Lower lobe of right lung (tissue), 2 donors: ENCODE results near the gene SNAP23. TPM values are rescaled to one million over a fixed set of nuclear protein-coding genes. Genes with fewer than 3 reads are reported as not detected.

Experiments used
- ATAC-seq, 2 donors: fragments of 200-7000 bp; cut with Tn5 transposase; one replicate each; pipeline ENCODE4 v1.9.1; 2020 to 2022; ENCODE audit warnings: mild to moderate bottlenecking in 2 of 2, moderate library complexity in 2 of 2
- DNase-seq: peaks from one replicate; pipeline ENCODE4 v3.0.0-alpha.2; 2020
- H3K27ac ChIP-seq: fragments of 200-600 bp; one replicate; pipeline ENCODE4 v1.8.0; 2022
- H3K27me3 ChIP-seq: fragments of 200-600 bp; one replicate; pipeline ENCODE4 v1.8.0; 2022; ENCODE audit warnings: low read depth
- H3K36me3 ChIP-seq: fragments of 200-600 bp; one replicate; pipeline ENCODE4 v1.8.0; 2022; ENCODE audit warnings: mild to moderate bottlenecking
- H3K4me1 ChIP-seq: fragments of 200-600 bp; one replicate; pipeline ENCODE4 v1.8.0; 2022
- H3K4me3 ChIP-seq: fragments of 200-600 bp; one replicate; pipeline ENCODE4 v1.8.0; 2022; ENCODE audit warnings: mild to moderate bottlenecking
- H3K9me3 ChIP-seq: fragments of 200-600 bp; one replicate; pipeline ENCODE4 v1.8.0; 2022
- intact Hi-C: fragments of 100-400 bp; cut with DNase I; formaldehyde crosslinking; loops from one replicate; pipeline ENCODE4 v1.11.0; 2022
- total RNA-seq: library from RNA; stranded (reverse); fragmentation: NEBNext Ultra II Directional; extraction: Animal tissue kit (Norgen Biotek cat#: 25700); gene quantifications from one replicate; pipeline ENCODE4 v1.2.1, GENCODE V29; 2021
- TF ChIP-seq, protein P1 (sequence below): fragments of 200-600 bp; IDR thresholded peaks from one replicate; pipeline ENCODE4 v1.8.0; 2022; ENCODE audit warnings: antibody characterized with exemption, mild to moderate bottlenecking
- donor health status: DM: no; HTN: yes; CAD: no; lungs with severe emphysema.

SNAP23 gene
- total RNA-seq, 1 donor from 2014 or later: 79.3 TPM

DNA sequence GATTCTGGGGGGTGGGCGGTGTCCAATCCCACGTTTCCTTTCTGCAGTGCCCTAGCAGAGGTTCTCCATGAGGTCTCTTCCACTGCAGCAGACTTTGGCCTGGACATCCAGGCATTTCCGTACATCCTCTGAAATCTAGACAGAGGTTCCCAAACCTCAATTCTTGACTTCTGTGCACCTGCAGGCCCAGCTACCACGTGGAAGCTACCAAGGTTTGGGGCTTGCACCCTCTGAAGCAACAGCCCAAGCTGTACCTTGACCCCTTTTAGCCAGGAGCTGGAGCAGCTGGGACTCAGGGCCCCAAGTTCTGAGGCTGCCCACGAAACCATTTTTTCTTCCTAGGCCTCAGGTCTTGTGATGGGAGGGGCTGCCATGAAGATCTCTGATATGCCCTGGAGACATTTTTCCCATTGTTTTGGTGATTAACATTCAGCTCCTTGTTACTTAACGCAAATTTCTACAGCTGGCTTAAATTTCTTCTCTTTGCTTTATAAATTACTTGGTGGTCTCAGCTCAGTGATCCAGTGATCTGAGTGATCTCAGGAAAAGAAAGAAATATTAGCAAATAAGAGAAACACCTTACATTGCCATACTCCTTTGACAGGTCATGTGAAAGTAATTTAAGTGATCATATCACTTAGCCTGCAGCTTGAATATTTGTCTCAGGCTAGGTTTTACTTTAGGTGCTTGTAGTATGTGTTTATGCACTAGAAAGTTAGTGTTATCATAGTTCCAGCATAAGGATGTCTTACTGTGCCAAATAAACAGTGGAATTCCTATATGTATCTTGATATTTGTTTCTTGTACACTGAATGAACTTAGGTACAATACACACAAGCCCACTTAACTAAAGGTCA is 3.0 kb downstream of the SNAP23 start:
- ATAC-seq (no peak), DNase-seq (no peak)
- Histone ChIP-seq H3K4me1 (peaks cover 73% of the 10 kb centered on the region), H3K4me3 (no peak overlapping the region), H3K9me3 (no peaks in the 10 kb centered on the region), H3K27me3 (no peaks in the 10 kb centered on the region), H3K36me3 (no peaks in the 10 kb centered on the region), H3K27ac (peak overlapping the region; percentile 41)
- TF ChIP-seq, protein P1, sequence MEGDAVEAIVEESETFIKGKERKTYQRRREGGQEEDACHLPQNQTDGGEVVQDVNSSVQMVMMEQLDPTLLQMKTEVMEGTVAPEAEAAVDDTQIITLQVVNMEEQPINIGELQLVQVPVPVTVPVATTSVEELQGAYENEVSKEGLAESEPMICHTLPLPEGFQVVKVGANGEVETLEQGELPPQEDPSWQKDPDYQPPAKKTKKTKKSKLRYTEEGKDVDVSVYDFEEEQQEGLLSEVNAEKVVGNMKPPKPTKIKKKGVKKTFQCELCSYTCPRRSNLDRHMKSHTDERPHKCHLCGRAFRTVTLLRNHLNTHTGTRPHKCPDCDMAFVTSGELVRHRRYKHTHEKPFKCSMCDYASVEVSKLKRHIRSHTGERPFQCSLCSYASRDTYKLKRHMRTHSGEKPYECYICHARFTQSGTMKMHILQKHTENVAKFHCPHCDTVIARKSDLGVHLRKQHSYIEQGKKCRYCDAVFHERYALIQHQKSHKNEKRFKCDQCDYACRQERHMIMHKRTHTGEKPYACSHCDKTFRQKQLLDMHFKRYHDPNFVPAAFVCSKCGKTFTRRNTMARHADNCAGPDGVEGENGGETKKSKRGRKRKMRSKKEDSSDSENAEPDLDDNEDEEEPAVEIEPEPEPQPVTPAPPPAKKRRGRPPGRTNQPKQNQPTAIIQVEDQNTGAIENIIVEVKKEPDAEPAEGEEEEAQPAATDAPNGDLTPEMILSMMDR: no peak
- intact Hi-C loops: no loop called here

GRCh38 chr15:42499858-42500609 is 4.6 kb downstream of the SNAP23 start:
- no peak for DNase-seq
- TF ChIP-seq, protein P1: no peak
- no peak overlapping the region for H3K4me3 ChIP-seq
- H3K36me3 ChIP-seq: no peaks in the 10 kb centered on the region
- H3K9me3 ChIP-seq: no peaks in the 10 kb centered on the region
- no peak for ATAC-seq
- peak overlapping the region; percentile 61 for H3K27ac ChIP-seq
- H3K4me1 ChIP-seq: peaks cover 75% of the 10 kb centered on the region
- intact Hi-C loops: no loop called here
- no peaks in the 10 kb centered on the region for H3K27me3 ChIP-seq

- Histone ChIP-seq H3K4me3 (no peak overlapping the region), H3K9me3 (no peaks in the 10 kb centered on the region), H3K4me1 (peaks cover 64% of the 10 kb centered on the region), H3K27me3 (no peaks in the 10 kb centered on the region), H3K27ac (no peak overlapping the region), H3K36me3 (no peaks in the 10 kb centered on the region)
- TF ChIP-seq, protein P1: no peak
- intact Hi-C loops: no loop called here
- no peak for DNase-seq
- ATAC-seq: no peak
Observed at GRCh38 chr15:42502477-42502876, 7.0 kb downstream of the SNAP23 start.

DNA sequence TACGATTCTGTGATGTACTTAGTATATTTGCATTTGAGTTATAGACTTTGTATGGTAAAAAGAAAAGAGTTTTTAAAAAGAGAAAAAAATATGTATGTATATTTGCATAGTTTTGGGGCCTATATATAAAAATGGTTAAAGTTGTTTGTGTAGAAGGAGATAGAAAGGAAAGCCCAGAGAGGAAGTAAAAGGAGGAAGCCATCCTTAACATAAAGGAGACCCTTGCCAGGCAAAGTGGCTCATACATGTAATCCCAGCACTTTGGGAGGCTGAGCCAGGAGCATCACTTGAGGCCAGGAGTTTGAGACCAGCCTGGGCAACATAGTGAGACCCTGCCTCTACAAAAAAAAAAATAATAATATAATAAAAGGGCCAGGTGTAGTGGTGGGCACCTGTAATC is 8.4 kb downstream of the SNAP23 start:
- intact Hi-C loops: no loop called here
- Histone ChIP-seq H3K36me3 (no peaks in the 10 kb centered on the region), H3K4me3 (no peak overlapping the region), H3K27ac (no peak overlapping the region), H3K27me3 (no peaks in the 10 kb centered on the region), H3K4me1 (peaks cover 64% of the 10 kb centered on the region), H3K9me3 (no peaks in the 10 kb centered on the region)
- TF ChIP-seq, protein P1: no peak
- ATAC-seq: no peak
- DNase-seq: no peak

DNA sequence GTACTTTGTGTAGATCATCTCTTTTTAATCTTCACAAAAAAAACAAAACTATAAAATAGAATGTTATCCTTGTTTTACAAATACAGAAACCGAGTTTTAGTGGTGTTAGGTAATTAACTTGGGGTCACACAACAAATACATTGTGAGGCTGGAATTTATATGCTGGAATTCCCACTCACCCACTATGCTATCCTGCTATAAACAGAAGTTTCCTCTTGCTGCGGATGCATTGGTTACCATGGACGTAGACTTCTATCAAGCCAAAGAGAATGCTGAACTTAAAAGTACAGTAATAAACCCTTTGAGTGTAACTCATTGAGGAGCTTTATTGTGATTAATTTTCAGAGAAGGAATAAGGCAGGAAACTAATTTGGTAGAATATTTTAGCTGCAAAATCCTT is 9.2 kb downstream of the SNAP23 start:
- H3K4me1 ChIP-seq: peaks cover 58% of the 10 kb centered on the region

More for the DNA sequence above, 9.2 kb downstream of the SNAP23 start:
- DNase-seq (no peak), ATAC-seq (no peak)
- no peak overlapping the region for H3K4me3 ChIP-seq
- no peaks in the 10 kb centered on the region for H3K9me3 ChIP-seq
- H3K27ac ChIP-seq: no peak overlapping the region
- TF ChIP-seq, protein P1: no peak
- H3K27me3 ChIP-seq: no peaks in the 10 kb centered on the region
- intact Hi-C loops: no loop called here
- H3K36me3 ChIP-seq: no peaks in the 10 kb centered on the region
